ENCODE results near the gene ELFN2.

DNA sequence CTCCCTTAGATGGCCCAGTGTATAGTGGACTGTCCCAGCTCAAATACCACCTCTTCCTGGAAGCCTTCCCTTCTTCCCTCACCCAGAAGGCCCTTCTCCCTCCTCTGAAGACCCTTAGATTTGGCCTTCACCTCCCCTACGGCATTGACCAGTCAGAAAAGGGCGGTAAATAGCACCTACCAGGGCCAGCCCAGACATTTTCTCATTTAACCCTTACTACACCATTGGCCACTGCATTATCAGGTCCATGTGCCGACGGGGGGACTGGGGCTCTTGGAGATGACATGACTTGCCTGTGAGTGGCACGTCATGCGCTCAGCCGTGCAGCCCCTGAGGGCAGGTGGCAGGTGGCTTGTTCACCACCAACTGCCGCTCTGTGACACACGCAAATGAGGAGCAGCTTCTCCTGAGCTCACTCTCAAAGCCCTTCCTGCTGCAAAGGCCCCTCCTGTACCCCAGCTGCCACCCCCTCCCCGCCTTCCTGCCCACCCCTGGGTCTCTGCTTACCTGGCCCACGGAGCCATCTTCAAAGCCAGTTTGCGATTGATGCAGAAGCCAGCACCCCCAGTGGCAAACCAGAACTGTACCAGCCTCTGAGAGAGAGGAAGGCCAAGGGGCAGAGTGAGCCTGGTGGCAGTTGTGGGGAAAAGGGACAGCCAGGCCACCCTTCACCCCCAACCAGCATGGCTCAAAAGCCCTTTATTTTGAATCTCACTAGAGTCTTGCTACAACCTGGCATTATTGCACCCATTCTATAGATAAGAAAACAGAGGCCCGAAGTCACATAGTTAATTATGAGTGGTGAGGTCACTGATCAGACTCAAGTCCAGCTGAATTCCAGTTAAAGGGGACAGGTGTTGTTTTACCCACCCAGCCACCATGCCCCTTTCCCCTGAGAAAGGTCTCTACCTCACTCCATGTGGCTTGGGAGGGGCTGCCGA, 49.4 kb upstream of the ELFN2 start:
- TF ChIP-seq EHMT2 (IDR thresholded peaks at IDR 0.05; ENCODE audit: borderline replicate concordance, low read depth, low read length) (no peak), ELF1 (CRISPR knock-in tag; IDR thresholded peaks at IDR 0.05) (no peak), YY1 (IDR thresholded peaks at IDR 0.05; ENCODE audit: insufficient read depth, insufficient replicate concordance, low read depth, low read length) (no peak), FOXK2 (IDR thresholded peaks at IDR 0.05) (no peak), NR3C1 (CRISPR knock-in tag; IDR thresholded peaks at IDR 0.05) (no peak), ZNF44 (CRISPR knock-in tag; IDR thresholded peaks at IDR 0.05) (no peak), MLLT10 (CRISPR knock-in tag; IDR thresholded peaks at IDR 0.05) (no peak), EED (CRISPR knock-in tag; IDR thresholded peaks at IDR 0.05) (no peak)
- TF ChIP-seq, protein P1, sequence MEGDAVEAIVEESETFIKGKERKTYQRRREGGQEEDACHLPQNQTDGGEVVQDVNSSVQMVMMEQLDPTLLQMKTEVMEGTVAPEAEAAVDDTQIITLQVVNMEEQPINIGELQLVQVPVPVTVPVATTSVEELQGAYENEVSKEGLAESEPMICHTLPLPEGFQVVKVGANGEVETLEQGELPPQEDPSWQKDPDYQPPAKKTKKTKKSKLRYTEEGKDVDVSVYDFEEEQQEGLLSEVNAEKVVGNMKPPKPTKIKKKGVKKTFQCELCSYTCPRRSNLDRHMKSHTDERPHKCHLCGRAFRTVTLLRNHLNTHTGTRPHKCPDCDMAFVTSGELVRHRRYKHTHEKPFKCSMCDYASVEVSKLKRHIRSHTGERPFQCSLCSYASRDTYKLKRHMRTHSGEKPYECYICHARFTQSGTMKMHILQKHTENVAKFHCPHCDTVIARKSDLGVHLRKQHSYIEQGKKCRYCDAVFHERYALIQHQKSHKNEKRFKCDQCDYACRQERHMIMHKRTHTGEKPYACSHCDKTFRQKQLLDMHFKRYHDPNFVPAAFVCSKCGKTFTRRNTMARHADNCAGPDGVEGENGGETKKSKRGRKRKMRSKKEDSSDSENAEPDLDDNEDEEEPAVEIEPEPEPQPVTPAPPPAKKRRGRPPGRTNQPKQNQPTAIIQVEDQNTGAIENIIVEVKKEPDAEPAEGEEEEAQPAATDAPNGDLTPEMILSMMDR (CRISPR knock-in tag; IDR thresholded peaks at IDR 0.05), result no peak
- TF ChIP-seq, protein P2, sequence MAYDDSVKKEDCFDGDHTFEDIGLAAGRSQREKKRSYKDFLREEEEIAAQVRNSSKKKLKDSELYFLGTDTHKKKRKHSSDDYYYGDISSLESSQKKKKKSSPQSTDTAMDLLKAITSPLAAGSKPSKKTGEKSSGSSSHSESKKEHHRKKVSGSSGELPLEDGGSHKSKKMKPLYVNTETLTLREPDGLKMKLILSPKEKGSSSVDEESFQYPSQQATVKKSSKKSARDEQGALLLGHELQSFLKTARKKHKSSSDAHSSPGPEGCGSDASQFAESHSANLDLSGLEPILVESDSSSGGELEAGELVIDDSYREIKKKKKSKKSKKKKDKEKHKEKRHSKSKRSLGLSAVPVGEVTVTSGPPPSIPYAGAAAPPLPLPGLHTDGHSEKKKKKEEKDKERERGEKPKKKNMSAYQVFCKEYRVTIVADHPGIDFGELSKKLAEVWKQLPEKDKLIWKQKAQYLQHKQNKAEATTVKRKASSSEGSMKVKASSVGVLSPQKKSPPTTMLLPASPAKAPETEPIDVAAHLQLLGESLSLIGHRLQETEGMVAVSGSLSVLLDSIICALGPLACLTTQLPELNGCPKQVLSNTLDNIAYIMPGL (CRISPR knock-in tag; IDR thresholded peaks at IDR 0.05; ENCODE audit: borderline replicate concordance in 1 of 2, low read depth in 1 of 2), result no peak

Measured in HepG2 (cell line).